ENCODE measurements around the gene ZSCAN5B. TPM values are rescaled to one million over a fixed set of nuclear protein-coding genes. Genes with fewer than 3 reads are reported as not detected.

Gene ZSCAN5B
- total RNA-seq, 2 donors from 2014 or later = not detected

DNA sequence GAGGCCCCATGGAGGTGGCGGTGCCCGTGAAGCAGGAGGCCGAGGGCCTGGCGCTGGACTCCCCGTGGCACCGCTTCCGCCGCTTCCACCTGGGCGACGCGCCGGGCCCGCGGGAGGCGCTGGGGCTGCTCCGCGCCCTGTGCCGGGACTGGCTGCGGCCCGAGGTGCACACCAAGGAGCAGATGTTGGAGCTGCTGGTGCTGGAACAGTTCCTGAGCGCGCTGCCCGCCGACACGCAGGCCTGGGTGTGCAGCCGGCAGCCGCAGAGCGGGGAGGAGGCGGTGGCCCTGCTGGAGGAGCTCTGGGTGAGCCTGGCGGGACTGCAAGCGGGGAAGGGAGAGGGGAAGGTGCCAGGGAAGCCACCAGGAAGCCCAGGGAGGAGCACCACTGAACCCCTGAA is 50.7 kb downstream of the ZSCAN5B start:
- peaks cover 27% of the 10 kb centered on the region for H3K36me3 ChIP-seq
- no peak overlapping the region for H3K4me3 ChIP-seq
- no peak overlapping the region for H3K27ac ChIP-seq
- no peaks in the 10 kb centered on the region for H3K9me3 ChIP-seq
- peaks cover 0 to 14% of the 10 kb centered on the region in 2 donors for H3K4me1 ChIP-seq
- TF ChIP-seq, protein P1, sequence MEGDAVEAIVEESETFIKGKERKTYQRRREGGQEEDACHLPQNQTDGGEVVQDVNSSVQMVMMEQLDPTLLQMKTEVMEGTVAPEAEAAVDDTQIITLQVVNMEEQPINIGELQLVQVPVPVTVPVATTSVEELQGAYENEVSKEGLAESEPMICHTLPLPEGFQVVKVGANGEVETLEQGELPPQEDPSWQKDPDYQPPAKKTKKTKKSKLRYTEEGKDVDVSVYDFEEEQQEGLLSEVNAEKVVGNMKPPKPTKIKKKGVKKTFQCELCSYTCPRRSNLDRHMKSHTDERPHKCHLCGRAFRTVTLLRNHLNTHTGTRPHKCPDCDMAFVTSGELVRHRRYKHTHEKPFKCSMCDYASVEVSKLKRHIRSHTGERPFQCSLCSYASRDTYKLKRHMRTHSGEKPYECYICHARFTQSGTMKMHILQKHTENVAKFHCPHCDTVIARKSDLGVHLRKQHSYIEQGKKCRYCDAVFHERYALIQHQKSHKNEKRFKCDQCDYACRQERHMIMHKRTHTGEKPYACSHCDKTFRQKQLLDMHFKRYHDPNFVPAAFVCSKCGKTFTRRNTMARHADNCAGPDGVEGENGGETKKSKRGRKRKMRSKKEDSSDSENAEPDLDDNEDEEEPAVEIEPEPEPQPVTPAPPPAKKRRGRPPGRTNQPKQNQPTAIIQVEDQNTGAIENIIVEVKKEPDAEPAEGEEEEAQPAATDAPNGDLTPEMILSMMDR (IDR thresholded peaks at IDR 0.05) = no peak
- DNase-seq (ENCODE audit: low spot score) = no peak
- H3K27me3 ChIP-seq = no peaks in the 10 kb centered on the region

DNA sequence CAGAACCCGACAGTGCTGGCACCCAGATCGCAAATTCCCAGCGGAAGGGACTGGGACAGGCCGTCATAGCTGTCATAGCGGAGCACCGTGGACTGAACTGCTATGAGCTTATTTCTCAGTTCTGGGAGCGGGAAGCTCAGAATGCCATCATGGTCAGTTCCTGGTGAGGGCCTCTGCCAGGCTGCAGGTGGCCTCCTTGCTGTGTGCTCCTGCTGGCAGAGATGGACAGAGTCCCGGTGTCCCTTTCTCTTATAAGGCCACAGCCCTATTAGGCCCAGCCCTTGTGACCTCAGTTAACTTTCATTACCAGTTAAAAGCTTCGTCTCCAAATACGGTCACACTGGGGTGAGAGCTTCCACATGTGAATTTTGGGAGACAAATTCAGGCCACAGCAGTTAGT is 51.9 kb downstream of the ZSCAN5B start:
- DNase-seq (ENCODE audit: low spot score) = no peak
- H3K4me1 ChIP-seq = peaks cover 0 to 19% of the 10 kb centered on the region in 2 donors
- TF ChIP-seq, protein P1 (IDR thresholded peaks at IDR 0.05) = no peak
- H3K36me3 ChIP-seq = peaks cover 27% of the 10 kb centered on the region
- H3K27me3 ChIP-seq = no peaks in the 10 kb centered on the region
- H3K4me3 ChIP-seq = no peak overlapping the region
- H3K27ac ChIP-seq = no peak overlapping the region
- H3K9me3 ChIP-seq = no peaks in the 10 kb centered on the region

DNA sequence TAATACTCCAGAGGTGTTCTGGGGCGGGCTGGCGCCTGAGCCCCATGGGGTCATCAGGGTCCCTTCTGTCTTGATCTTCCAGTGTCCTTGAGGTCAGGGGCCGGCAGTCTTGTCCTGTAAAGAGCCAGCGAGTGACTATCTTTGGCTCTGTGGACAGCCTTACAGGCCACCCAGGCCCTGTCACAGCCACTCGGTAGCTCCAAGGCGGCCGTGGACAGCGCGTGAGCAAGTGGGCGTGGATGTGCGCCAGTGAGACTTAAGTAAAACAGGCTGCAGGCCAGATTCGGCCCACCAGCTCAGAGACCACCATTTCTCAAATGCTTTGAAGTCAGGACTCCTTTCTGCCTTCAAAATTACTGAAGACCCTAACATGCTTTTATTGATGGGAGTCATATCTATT is 52.8 kb downstream of the ZSCAN5B start:
- TF ChIP-seq, protein P1 (IDR thresholded peaks at IDR 0.05) = no peak
- no peak for DNase-seq (ENCODE audit: low spot score)
- Histone ChIP-seq H3K9me3 (no peaks in the 10 kb centered on the region), H3K4me1 (peaks cover 0 to 25% of the 10 kb centered on the region in 2 donors), H3K4me3 (no peak overlapping the region), H3K36me3 (peaks cover 27% of the 10 kb centered on the region), H3K27ac (no peak overlapping the region), H3K27me3 (no peaks in the 10 kb centered on the region)

DNA sequence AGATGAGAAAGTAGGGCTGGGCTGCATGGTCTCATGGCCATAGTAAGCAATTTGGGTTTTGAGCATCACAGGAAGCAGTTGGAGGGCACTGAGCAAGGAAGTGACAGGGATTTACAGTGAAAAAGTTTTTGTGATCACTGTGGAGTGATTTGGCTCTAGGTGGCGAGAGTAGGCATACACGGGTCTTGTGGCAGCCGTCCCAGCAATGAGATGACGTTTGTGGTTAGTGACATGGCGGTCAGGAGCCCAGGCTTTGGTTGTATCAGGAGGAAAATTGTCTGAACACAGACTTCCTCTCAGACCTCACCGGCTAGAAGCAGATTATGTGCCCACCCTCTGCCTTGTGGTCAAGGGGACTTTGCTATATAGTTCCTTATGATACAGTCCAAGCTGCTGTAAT is 53.2 kb downstream of the ZSCAN5B start:
- H3K4me3 ChIP-seq = no peak overlapping the region
- H3K36me3 ChIP-seq = peaks cover 27% of the 10 kb centered on the region
- no peaks in the 10 kb centered on the region for H3K27me3 ChIP-seq
- TF ChIP-seq, protein P1 (IDR thresholded peaks at IDR 0.05) = no peak
- H3K27ac ChIP-seq = no peak overlapping the region
- DNase-seq (ENCODE audit: low spot score) = no peak
- H3K4me1 ChIP-seq = peaks cover 0 to 26% of the 10 kb centered on the region in 2 donors
- H3K9me3 ChIP-seq = no peaks in the 10 kb centered on the region

DNA sequence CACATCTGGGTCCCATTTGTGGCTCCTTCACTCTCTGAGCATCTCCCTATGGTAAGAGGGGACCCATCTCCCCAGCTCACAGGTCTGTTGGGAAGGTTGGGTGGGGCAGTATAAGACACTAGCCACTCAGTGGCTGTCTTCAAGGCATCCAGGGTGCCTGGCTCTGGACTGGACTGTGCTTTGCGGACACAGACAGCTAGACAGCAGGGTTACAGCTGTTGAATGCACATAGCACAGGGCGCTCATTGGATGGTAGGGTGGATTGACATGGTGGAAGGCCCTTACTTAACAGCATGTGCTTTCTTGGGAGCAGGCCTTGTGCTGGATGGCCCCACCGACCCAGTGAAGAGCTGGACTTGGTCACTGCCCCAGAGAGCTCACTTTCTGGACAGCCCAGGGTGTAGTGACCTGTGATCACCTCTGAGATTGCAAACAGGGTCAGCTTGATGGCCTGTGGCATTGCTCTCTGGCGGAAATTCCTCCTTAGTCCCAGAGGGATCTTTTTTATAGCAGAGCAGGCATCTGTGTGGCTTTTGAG is 54.6 kb downstream of the ZSCAN5B start:
- no peak overlapping the region for H3K27ac ChIP-seq

More for the DNA sequence above, 54.6 kb downstream of the ZSCAN5B start:
- H3K27me3 ChIP-seq = no peaks in the 10 kb centered on the region
- peaks cover 18% of the 10 kb centered on the region for H3K36me3 ChIP-seq
- H3K4me3 ChIP-seq = no peak overlapping the region
- no peaks in the 10 kb centered on the region for H3K9me3 ChIP-seq
- H3K4me1 ChIP-seq = peaks cover 0 to 26% of the 10 kb centered on the region in 2 donors
- DNase-seq (ENCODE audit: low spot score) = no peak
- TF ChIP-seq, protein P1 (IDR thresholded peaks at IDR 0.05) = no peak
